Ectodermal cell (in vitro differentiated cells): ENCODE measurements around the gene NIPAL1.

ENCODE experiments used
- H3K27ac ChIP-seq: 2 replicates; pipeline ENCODE4 v1.7.0; 2013; ENCODE audit warnings: mild to moderate bottlenecking, low read depth, low read length; ENCODE audit not compliant: insufficient read depth, poor library complexity, severe bottlenecking
- H3K27me3 ChIP-seq: 2 replicates; pipeline ENCODE4 v1.7.0; 2013; ENCODE audit warnings: mild to moderate bottlenecking, low read length; ENCODE audit not compliant: insufficient read depth, control insufficient read depth, poor library complexity, severe bottlenecking
- H3K36me3 ChIP-seq: one replicate; pipeline ENCODE4 v1.7.0; 2013; ENCODE audit warnings: low read length; ENCODE audit not compliant: control insufficient read depth, insufficient read depth
- H3K4me1 ChIP-seq: one replicate; pipeline ENCODE4 v1.7.0; 2013; ENCODE audit warnings: low read length; ENCODE audit not compliant: control insufficient read depth, insufficient read depth
- H3K4me3 ChIP-seq: 2 replicates; pipeline ENCODE4 v1.7.0; 2013; ENCODE audit warnings: low read depth, low read length, control low read depth; ENCODE audit not compliant: insufficient read depth
- H3K9me3 ChIP-seq: 2 replicates; pipeline ENCODE4 v1.7.0; 2013; ENCODE audit warnings: mild to moderate bottlenecking, low read length, moderate library complexity; ENCODE audit not compliant: control insufficient read depth
- WGBS, 2 experiments: methylation state at CpG; one replicate each; pipeline ENCODE4 v1.1.7; 2013; ENCODE audit warnings: missing lambda C conversion rate in 2 of 2; 5-methylcytosine and 5-hydroxymethylcytosine counted together

Gene NIPAL1

GRCh38 chr4:48035952-48036351, 19.4 kb downstream of the NIPAL1 start:
- Histone ChIP-seq H3K4me3 (no peak overlapping the region), H3K36me3 (no peaks in the 10 kb centered on the region), H3K27ac (no peak overlapping the region), H3K4me1 (no peaks in the 10 kb centered on the region), H3K27me3 (no peaks in the 10 kb centered on the region), H3K9me3 (no peaks in the 10 kb centered on the region)
- 97% methylated on average over 3 of the region's 3 CpGs for WGBS, 2 experiments

GRCh38 chr4:48037117-48037462, 20.5 kb downstream of the NIPAL1 start:
- Histone ChIP-seq H3K27ac (no peak overlapping the region), H3K27me3 (no peaks in the 10 kb centered on the region), H3K4me1 (no peaks in the 10 kb centered on the region), H3K36me3 (no peaks in the 10 kb centered on the region), H3K9me3 (no peaks in the 10 kb centered on the region), H3K4me3 (no peak overlapping the region)
- 91 to 100% methylated on average over 1 of the region's 2 CpGs for WGBS, 2 experiments

- H3K27ac ChIP-seq, result no peak overlapping the region
- H3K27me3 ChIP-seq, result no peaks in the 10 kb centered on the region
- H3K4me3 ChIP-seq, result no peak overlapping the region
- no peaks in the 10 kb centered on the region for H3K36me3 ChIP-seq
- 43 to 48% methylated on average over 2 of the region's 2 CpGs for WGBS, 2 experiments
- H3K4me1 ChIP-seq, result no peaks in the 10 kb centered on the region
- no peaks in the 10 kb centered on the region for H3K9me3 ChIP-seq
Measured at GRCh38 chr4:48038666-48039065, 22.1 kb downstream of the NIPAL1 start.

DNA sequence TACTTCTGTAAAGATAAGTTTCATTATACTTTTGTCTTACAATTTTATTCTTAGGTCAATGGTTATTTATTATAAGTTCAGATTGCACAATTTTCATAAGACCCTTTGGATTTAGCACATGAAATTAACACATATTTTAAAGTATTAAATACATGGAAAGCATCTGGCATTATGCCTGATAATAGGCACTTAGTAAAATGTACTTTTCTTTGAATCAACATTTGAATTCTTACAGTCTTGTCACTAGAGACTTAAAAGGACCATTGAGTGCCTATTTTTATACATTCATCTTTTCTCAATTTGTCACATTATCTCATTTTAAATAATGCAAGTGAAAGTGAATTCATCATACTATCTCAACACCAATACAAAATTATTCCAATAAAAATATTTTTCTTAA, 23.0 kb downstream of the NIPAL1 start:
- Histone ChIP-seq H3K4me1 (no peaks in the 10 kb centered on the region), H3K27me3 (no peaks in the 10 kb centered on the region), H3K27ac (no peak overlapping the region), H3K4me3 (no peak overlapping the region), H3K9me3 (no peaks in the 10 kb centered on the region), H3K36me3 (no peaks in the 10 kb centered on the region)

GRCh38 chr4:48041535-48042137, 25.1 kb downstream of the NIPAL1 start:
- H3K27ac ChIP-seq, result no peak overlapping the region
- no peaks in the 10 kb centered on the region for H3K36me3 ChIP-seq
- no peak overlapping the region for H3K4me3 ChIP-seq
- whole genome bisulfite sequencing, 2 experiments, result 71 to 72% methylated on average over 4 of the region's 4 CpGs
- no peaks in the 10 kb centered on the region for H3K27me3 ChIP-seq
- H3K9me3 ChIP-seq, result no peaks in the 10 kb centered on the region
- H3K4me1 ChIP-seq, result no peaks in the 10 kb centered on the region

- H3K4me3 ChIP-seq, result no peak overlapping the region
- H3K36me3 ChIP-seq, result no peaks in the 10 kb centered on the region
- no peaks in the 10 kb centered on the region for H3K4me1 ChIP-seq
- no peak overlapping the region for H3K27ac ChIP-seq
- H3K9me3 ChIP-seq, result no peaks in the 10 kb centered on the region
- 81 to 93% methylated on average over 2 to 3 of the region's 3 CpGs for WGBS, 2 experiments
- no peaks in the 10 kb centered on the region for H3K27me3 ChIP-seq
Measured at GRCh38 chr4:48042979-48043461, 26.4 kb downstream of the NIPAL1 start.

- Histone ChIP-seq H3K4me3 (no peak overlapping the region), H3K9me3 (no peaks in the 10 kb centered on the region), H3K27me3 (no peaks in the 10 kb centered on the region), H3K4me1 (no peaks in the 10 kb centered on the region), H3K36me3 (no peaks in the 10 kb centered on the region), H3K27ac (no peak overlapping the region)
- 89% methylated on average over 2 of the region's 2 CpGs for WGBS, 2 experiments
Measured at GRCh38 chr4:48043504-48043903, 26.9 kb downstream of the NIPAL1 start.

DNA sequence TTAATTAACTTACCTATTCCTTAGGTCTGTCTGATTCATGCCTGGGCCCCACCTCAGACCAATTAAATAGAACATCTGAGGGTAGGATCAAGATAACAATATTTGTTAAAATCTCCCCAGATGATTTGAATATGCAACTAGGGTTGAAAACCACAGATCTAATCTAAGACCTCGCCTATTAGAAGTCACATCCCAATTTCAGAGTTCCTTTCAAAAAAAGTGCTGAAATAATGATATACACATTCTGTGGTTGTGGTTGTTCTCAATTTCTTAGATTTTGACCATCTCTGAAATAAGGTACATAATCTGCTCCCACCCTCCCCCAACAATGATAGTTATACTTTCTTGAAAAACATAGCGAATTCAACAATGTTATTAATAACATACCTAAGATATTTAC, 27.7 kb downstream of the NIPAL1 start:
- Histone ChIP-seq H3K4me3 (no peak overlapping the region), H3K9me3 (no peaks in the 10 kb centered on the region), H3K4me1 (no peaks in the 10 kb centered on the region), H3K27ac (no peak overlapping the region), H3K27me3 (no peaks in the 10 kb centered on the region), H3K36me3 (no peaks in the 10 kb centered on the region)
- 80% methylated on average over 1 of the region's 2 CpGs for WGBS, 2 experiments

GRCh38 chr4:48046059-48046458, 29.5 kb downstream of the NIPAL1 start:
- H3K4me3 ChIP-seq, result no peak overlapping the region
- H3K36me3 ChIP-seq, result no peaks in the 10 kb centered on the region
- no peaks in the 10 kb centered on the region for H3K27me3 ChIP-seq
- H3K27ac ChIP-seq, result no peak overlapping the region
- 88 to 91% methylated on average over 3 of the region's 3 CpGs for WGBS, 2 experiments
- H3K9me3 ChIP-seq, result no peaks in the 10 kb centered on the region
- no peaks in the 10 kb centered on the region for H3K4me1 ChIP-seq

DNA sequence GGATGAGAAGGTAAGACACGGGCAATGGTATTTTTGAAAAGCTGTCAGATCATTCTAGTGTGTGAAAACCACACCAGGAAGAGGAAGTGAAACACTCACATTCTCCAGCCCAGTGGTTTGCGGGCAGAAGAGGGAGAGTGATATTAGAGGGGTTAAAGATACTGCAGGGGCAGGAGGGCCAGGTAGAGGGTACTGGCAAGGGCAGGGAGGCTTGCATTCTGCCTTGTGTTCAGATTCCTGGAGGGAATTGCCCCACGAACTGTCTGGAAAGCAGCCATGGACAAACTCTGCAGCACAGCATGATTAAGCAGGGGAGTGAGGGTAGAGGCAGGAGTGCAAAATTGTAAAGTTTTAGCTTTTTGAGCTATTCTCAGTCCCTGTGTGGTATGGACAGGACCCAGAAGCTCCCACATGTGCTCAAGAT, 30.9 kb downstream of the NIPAL1 start:
- no peaks in the 10 kb centered on the region for H3K36me3 ChIP-seq
- no peaks in the 10 kb centered on the region for H3K4me1 ChIP-seq
- no peak overlapping the region for H3K27ac ChIP-seq
- no peaks in the 10 kb centered on the region for H3K27me3 ChIP-seq
- 91 to 92% methylated on average over 3 of the region's 3 CpGs for WGBS, 2 experiments
- no peaks in the 10 kb centered on the region for H3K9me3 ChIP-seq
- no peak overlapping the region for H3K4me3 ChIP-seq

- H3K27ac ChIP-seq, result no peak overlapping the region
- H3K36me3 ChIP-seq, result no peaks in the 10 kb centered on the region
- no peaks in the 10 kb centered on the region for H3K4me1 ChIP-seq
- H3K4me3 ChIP-seq, result no peak overlapping the region
- H3K27me3 ChIP-seq, result no peaks in the 10 kb centered on the region
- WGBS, 2 experiments, result 100% methylated on average over 1 of the region's 1 CpG
- no peaks in the 10 kb centered on the region for H3K9me3 ChIP-seq
Measured at GRCh38 chr4:48047896-48048295, 31.3 kb downstream of the NIPAL1 start.
